NT2/D1 (cell line): ENCODE data around the gene CNTN3.

Experiments used
- DNase-seq: peaks from one replicate; pipeline ENCODE4 v3.0.0-alpha.2; 2011; ENCODE audit warnings: low read depth, low spot score
- H3K27me3 ChIP-seq: 2 replicates; pipeline ENCODE4 v1.6.0; 2011; ENCODE audit warnings: mild to moderate bottlenecking; ENCODE audit not compliant: insufficient read length, insufficient read depth
- H3K36me3 ChIP-seq: 2 replicates; pipeline ENCODE4 v1.6.1; 2011; ENCODE audit warnings: mild to moderate bottlenecking, low read length, mixed read lengths; ENCODE audit not compliant: insufficient read depth, insufficient read length
- H3K4me1 ChIP-seq: 2 replicates; pipeline ENCODE4 v1.5.1; 2011; ENCODE audit not compliant: insufficient read depth, insufficient read length
- H3K4me3 ChIP-seq: 2 replicates; pipeline ENCODE4 v1.5.1; 2011; ENCODE audit warnings: low read depth; ENCODE audit not compliant: insufficient read length
- H3K9ac ChIP-seq: 2 replicates; pipeline ENCODE4 v1.6.0; 2011; ENCODE audit warnings: low read depth; ENCODE audit not compliant: insufficient read length
- H3K9me3 ChIP-seq: 2 replicates; pipeline ENCODE4 v1.5.1; 2011; ENCODE audit warnings: mild to moderate bottlenecking, low read length; ENCODE audit not compliant: insufficient read depth
- SUZ12 ChIP-seq: IDR thresholded peaks from 2 replicates; pipeline ENCODE4 v1.6.1; 2011; ENCODE audit not compliant: insufficient read length, insufficient read depth; ENCODE audit errors: extremely low read depth
- YY1 ChIP-seq: IDR thresholded peaks from 2 replicates; pipeline ENCODE4 v1.6.1; 2011; ENCODE audit not compliant: insufficient read length, insufficient read depth
- ZNF274 ChIP-seq: IDR thresholded peaks from 2 replicates; pipeline ENCODE4 v1.6.1; 2011; ENCODE audit warnings: mild to moderate bottlenecking, low read depth, low read length

The CNTN3 gene

GRCh38 chr3:74582982-74583381 lies 31.5 kb downstream of the CNTN3 start:
- DNase-seq = no peak
- no peak overlapping the region for H3K9ac ChIP-seq
- H3K4me1 ChIP-seq = no peaks in the 10 kb centered on the region
- no peaks in the 10 kb centered on the region for H3K27me3 ChIP-seq
- H3K36me3 ChIP-seq = no peaks in the 10 kb centered on the region
- H3K4me3 ChIP-seq = no peak overlapping the region
- H3K9me3 ChIP-seq = no peaks in the 10 kb centered on the region
- no peak for TF ChIP-seq SUZ12
- TF ChIP-seq YY1 = no peak
- no peak for TF ChIP-seq ZNF274

- TF ChIP-seq YY1 (no peak), ZNF274 (no peak), SUZ12 (no peak)
Observed at GRCh38 chr3:74575857-74576256, 38.6 kb downstream of the CNTN3 start.

GRCh38 chr3:74571118-74571517 lies 43.3 kb downstream of the CNTN3 start:
- TF ChIP-seq ZNF274 = no peak
- no peak for TF ChIP-seq YY1
- TF ChIP-seq SUZ12 = no peak
- no peaks in the 10 kb centered on the region for H3K36me3 ChIP-seq
- no peaks in the 10 kb centered on the region for H3K27me3 ChIP-seq
- no peak overlapping the region for H3K9ac ChIP-seq
- no peaks in the 10 kb centered on the region; the same call in 1 of the 2 replicates for H3K9me3 ChIP-seq
- no peak overlapping the region for H3K4me3 ChIP-seq
- H3K4me1 ChIP-seq = no peaks in the 10 kb centered on the region
- DNase-seq = no peak

More at GRCh38 chr3:74575857-74576256, 38.6 kb downstream of the CNTN3 start:
- no peak overlapping the region for H3K9ac ChIP-seq
- H3K9me3 ChIP-seq = no peaks in the 10 kb centered on the region; the same call in 1 of the 2 replicates
- H3K4me3 ChIP-seq = no peak overlapping the region
- DNase-seq = no peak
- H3K4me1 ChIP-seq = no peaks in the 10 kb centered on the region
- H3K36me3 ChIP-seq = no peaks in the 10 kb centered on the region
- no peaks in the 10 kb centered on the region for H3K27me3 ChIP-seq
